ENCODE data around the gene PIH1D1. TPM values are rescaled to one million over a fixed set of nuclear protein-coding genes. Genes with fewer than 3 reads are reported as not detected.

Gene PIH1D1

GRCh38 chr19:49396738-49397505 is 54.7 kb downstream of the PIH1D1 start:
- no peak overlapping the region for H3K4ac ChIP-seq (ENCODE audit: low read depth in 1 of 2, low read length in 2 of 2)

More at GRCh38 chr19:49396738-49397505, 54.7 kb downstream of the PIH1D1 start:
- no peak overlapping the region for H3K14ac ChIP-seq (ENCODE audit: low read length in 2 of 2)
- no peak for DNase-seq
- no peak overlapping the region for H3K4me2 ChIP-seq (ENCODE audit: low read length, poor library complexity, severe bottlenecking)
- H3K4me1 ChIP-seq (ENCODE audit: control insufficient read depth, insufficient read depth, low read depth, low read length), result peaks cover 11% of the 10 kb centered on the region
- no peak overlapping the region for H3K18ac ChIP-seq (ENCODE audit: low read depth in 1 of 2, low read length in 2 of 2)
- no peak overlapping the region for H2BK12ac ChIP-seq (ENCODE audit: low read length in 2 of 2)
- H3K36me3 ChIP-seq (ENCODE audit: control insufficient read depth in 1 of 2, insufficient read depth in 2 of 2, low read depth in 1 of 2, low read length in 2 of 2), result no peaks in the 10 kb centered on the region
- H3K9me3 ChIP-seq (ENCODE audit: control insufficient read depth, low read length), result no peaks in the 10 kb centered on the region
- no peak overlapping the region for H3K4me3 ChIP-seq (ENCODE audit: insufficient read depth in 1 of 2, low read depth in 1 of 2, low read length in 2 of 2)
- H3K23ac ChIP-seq (ENCODE audit: low read length in 2 of 2), result no peak overlapping the region
- H4K91ac ChIP-seq (ENCODE audit: low read length), result no peak overlapping the region
- peaks cover 16 to 71% of the 10 kb centered on the region in 2 experiments for H3K27me3 ChIP-seq (ENCODE audit: control insufficient read depth in 1 of 2, insufficient read depth in 1 of 2, low read length in 2 of 2)
- H2AK5ac ChIP-seq (ENCODE audit: low read length, severe bottlenecking), result no peak overlapping the region
- 81% methylated on average over 8 of the region's 8 CpGs for WGBS
- H3K9ac ChIP-seq (ENCODE audit: low read length), result no peak overlapping the region
- no peak overlapping the region for H2AFZ ChIP-seq (ENCODE audit: low read depth, low read length)
- no peak overlapping the region for H3K27ac ChIP-seq (ENCODE audit: low read length, poor library complexity, severe bottlenecking)
- H2BK120ac ChIP-seq (ENCODE audit: low read depth, low read length), result no peak overlapping the region
- no peaks in the 10 kb centered on the region for H3K79me1 ChIP-seq (replicated peaks; ENCODE audit: low read length, poor library complexity, severe bottlenecking)
- H4K8ac ChIP-seq (ENCODE audit: low read length), result no peak overlapping the region
- no peak overlapping the region for H2BK15ac ChIP-seq (ENCODE audit: low read depth, poor library complexity, severe bottlenecking)
- no peak overlapping the region for H2BK5ac ChIP-seq (ENCODE audit: low read depth, low read length, poor library complexity, severe bottlenecking)

Small RNA genes within 50 kb of the gene (small RNA-seq; reads per million reads assigned to genes)
- gene MIR150 (ENCODE audit: low read depth) (not detected), gene SNORD32A (ENCODE audit: low read depth) (not detected), gene SNORD33 (ENCODE audit: low read depth) (not detected), gene SNORD34 (ENCODE audit: low read depth) (not detected), gene SNORD35A (ENCODE audit: low read depth) (not detected), gene SNORD35B (ENCODE audit: low read depth) (not detected)
